Kidney capillary endothelial cell (primary cell): ENCODE data around the gene THNSL1.
A peak's percentile ranks its signal among the peaks of the same experiment; 100 is the strongest.

ENCODE experiments used
- DNase-seq: peaks from one replicate; pipeline ENCODE4 v3.0.0-alpha.2; 2018; ENCODE audit warnings: low spot score

The THNSL1 gene

GRCh38 chr10:25061125-25061524 lies 44.7 kb downstream of the THNSL1 start:
- DNase-seq: no peak

GRCh38 chr10:25061711-25062449 lies 45.5 kb downstream of the THNSL1 start:
- DNase-seq: no peak

- no peak for DNase-seq
These were observed 46.7 kb downstream of the THNSL1 start for GRCh38 chr10:25063157-25063556.

DNA sequence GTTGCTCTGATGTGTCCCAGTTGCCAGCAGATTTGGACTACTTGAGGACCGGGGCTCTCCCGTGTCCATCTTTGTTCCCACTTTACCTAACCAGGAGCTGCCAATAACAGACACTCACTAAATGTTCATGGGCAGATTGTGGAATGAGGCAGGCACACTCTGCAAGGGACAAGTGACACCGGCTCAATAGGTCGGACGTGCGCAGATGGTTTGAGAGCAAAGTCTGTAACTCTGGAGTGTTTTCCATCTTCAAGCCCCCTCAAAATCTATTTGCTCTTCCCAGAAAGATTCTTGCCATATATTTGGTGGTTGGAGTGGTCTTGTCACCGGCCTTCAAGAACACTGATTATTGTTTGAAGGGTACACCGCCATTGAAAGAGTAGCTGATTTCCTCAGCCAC lies 47.2 kb downstream of the THNSL1 start:
- no peak for DNase-seq

DNA sequence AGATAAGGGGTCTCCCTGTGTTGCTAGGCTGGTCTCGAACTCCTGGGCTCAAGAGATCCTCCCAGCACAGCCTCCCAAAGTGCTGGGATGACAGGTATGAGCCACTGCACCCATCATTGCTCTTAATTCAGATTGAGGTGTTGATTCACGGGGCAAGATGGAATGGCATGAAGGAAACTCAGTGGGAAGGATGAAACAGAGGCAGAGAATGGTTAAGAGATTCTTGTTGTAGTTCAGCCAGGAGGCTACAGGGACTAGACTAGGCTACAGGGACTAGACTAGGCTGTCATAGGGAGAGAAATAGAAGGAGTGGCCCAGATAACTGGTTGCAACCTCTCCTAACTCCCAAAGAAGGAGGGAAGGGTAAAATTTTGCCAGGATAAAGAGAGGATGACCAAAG lies 48.0 kb downstream of the THNSL1 start:
- DNase-seq: no peak

DNA sequence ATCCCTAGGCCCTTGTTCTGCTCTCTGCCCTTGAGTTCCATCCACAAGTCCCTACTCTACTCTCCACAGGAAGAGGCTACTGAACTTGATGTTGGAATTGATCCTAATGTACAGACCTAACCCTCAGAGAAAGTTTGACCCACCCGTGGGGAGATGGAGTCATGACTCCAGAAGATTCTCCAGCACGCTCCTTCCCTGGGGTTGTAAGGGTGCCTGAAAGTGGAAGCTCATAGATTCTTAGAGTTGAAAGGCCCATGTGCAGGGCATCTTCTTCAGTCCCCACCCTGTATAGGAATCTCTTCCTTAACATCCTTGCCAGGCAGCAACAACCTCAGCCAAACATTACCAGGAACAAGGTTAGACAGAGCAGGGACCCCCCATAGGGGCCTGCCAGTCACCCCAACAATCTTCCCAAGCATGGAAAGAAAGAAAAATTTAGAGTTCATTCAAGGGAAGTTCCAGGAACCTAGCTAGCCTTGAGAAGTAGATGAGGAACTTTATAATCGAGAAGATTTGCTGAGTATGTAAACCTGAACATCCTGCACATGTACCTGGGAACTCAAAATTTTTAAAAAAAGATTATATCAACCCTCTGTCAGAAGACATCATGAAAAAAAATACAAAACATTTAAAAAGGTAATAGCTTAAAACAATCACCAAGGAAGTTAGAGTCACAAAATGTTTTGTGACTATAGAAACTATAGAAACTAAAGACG lies 49.5 kb downstream of the THNSL1 start:
- no peak for DNase-seq

DNA sequence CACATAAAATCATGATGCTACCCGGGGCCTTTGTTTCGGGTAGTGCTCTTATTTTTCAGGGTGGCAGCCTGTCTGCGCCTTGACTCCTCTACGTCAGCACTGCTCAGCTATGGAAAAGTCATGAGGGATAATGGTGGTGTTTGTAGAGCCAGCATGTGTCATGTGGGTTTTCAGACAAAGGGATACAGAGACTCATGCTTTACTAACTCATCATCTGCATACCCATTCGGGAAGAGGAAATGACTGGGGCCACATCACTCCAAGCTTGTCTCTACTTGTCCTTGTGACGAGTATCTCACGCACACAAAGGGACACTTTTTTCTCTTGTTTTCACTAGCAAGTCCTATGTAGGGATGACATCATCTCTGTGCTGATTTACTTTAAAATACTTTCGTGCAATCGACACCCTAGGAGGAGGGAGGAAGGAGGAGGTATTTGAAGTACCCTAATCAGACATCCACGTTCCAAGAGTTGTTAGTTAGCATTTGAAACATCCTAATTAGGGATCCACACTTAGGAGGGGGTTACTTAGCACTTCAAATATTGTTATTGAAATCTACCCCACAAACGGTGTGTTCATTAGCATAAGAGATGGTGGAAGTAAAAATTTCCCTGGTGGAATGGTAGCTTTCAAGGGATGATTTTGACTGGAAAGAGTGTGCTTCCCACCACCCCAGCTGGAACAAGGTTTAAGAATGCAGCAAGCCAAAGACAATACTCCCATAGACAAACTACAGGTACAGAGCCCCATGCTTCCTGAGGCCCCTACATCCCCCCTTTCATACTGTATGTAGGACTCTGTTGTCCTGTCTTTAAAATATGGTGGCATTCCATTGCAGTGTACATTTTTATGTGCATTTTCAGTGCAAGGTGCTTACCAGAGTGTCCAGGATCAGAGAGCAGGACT lies 52.0 kb downstream of the THNSL1 start:
- DNase-seq: peak; percentile 100

DNA sequence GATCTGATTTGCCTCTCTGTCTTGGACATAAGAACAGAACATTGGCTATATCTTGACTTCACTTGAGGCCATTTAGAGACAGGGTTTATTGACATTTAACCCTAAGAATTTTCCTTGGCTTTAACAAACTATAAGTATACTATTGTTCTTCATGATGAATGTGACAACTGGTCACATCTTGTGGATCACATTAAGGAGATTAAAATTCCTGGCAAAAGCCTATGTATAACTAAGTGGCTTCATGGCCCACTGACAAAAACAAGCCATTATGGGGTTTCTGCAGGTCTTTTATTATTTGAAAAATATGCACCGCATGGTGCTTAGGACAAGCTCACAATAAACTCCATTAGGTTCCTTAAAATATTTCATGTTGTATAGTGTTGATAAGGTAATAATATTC lies 54.8 kb downstream of the THNSL1 start:
- DNase-seq: no peak

DNA sequence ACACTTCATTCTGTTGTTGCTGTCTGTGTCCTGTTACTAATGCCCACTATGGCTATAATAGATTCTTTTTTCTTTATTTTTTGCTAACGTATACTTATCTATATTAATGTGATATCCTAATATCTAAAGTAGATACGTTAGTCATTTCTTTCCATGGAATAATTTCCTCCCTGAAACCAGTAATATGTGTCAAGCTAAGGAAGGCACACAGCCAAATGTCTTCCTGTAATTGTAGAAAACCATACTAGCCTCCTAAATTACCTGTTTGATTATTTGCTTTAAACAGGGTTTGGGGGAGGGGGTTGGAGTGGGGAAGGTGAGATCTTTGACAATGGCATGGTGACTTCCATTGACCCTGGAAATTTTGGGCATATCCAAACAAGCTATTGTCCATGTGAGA lies 56.4 kb downstream of the THNSL1 start:
- DNase-seq: no peak

GRCh38 chr10:25075825-25076224 lies 59.4 kb downstream of the THNSL1 start:
- no peak for DNase-seq
